Measurements from ENCODE around the gene FTCDNL1. TPM values are rescaled to one million over a fixed set of nuclear protein-coding genes. Genes with fewer than 3 reads are reported as not detected.

The FTCDNL1 gene
- total RNA-seq, 4 donors from 2014 or later: 6.2 to 20.9 (median 13.4) TPM

DNA sequence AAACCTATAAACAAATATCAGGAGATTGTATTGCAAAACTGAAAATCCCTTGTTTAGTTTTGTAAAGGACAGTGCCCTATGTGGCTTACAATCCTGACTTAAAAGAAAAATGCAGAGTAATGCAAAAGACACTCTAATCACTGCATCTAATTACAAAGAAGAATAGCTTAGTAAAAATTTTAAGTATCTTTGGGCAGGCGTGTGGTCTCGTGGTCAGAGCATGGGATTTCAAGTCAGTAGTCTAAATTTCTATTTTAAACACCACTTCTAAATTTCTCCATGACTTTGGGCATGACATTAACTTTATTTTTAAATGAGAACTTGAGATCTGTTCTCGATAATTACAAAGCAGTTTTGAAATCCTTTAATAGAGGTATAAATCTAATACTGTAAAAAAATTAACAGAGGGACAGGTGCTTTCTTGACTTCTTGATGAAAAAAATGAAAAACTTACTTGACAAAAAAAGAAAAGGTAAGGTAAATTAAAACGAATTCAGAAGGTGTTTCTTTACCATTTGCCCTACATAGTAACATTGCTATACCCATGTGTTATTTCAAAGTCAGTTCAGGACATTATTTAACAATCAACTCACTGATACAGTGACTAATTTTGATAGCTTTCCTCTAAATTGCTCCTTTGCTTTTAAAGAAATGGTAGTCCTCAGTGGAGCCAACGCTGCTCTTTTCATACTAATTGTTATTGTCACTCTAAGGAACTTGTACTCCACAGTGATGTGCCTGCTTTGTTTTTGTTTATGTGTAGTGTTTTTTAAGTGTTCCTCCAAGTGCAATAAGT lies 17.6 kb upstream of the FTCDNL1 start:
- TF ChIP-seq, protein P1, sequence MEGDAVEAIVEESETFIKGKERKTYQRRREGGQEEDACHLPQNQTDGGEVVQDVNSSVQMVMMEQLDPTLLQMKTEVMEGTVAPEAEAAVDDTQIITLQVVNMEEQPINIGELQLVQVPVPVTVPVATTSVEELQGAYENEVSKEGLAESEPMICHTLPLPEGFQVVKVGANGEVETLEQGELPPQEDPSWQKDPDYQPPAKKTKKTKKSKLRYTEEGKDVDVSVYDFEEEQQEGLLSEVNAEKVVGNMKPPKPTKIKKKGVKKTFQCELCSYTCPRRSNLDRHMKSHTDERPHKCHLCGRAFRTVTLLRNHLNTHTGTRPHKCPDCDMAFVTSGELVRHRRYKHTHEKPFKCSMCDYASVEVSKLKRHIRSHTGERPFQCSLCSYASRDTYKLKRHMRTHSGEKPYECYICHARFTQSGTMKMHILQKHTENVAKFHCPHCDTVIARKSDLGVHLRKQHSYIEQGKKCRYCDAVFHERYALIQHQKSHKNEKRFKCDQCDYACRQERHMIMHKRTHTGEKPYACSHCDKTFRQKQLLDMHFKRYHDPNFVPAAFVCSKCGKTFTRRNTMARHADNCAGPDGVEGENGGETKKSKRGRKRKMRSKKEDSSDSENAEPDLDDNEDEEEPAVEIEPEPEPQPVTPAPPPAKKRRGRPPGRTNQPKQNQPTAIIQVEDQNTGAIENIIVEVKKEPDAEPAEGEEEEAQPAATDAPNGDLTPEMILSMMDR (IDR thresholded peaks at IDR 0.05): no peak
- no peak for TF ChIP-seq POLR2A (IDR thresholded peaks at IDR 0.05)
- WGBS, 2 donors: 70 to 73% methylated on average over 5 of the region's 5 CpGs
- Histone ChIP-seq H3K27me3 (no peaks in the 10 kb centered on the region), H3K36me3 (no peaks in the 10 kb centered on the region), H3K4me3 (replicated peaks in 1 of 3) (no peak overlapping the region), H3K9me3 (no peaks in the 10 kb centered on the region), H3K27ac (no peak overlapping the region), H3K4me1 (no peaks in the 10 kb centered on the region)
- DNase-seq: no peak
- intact Hi-C loops (cut with DNase I): no loop called here

DNA sequence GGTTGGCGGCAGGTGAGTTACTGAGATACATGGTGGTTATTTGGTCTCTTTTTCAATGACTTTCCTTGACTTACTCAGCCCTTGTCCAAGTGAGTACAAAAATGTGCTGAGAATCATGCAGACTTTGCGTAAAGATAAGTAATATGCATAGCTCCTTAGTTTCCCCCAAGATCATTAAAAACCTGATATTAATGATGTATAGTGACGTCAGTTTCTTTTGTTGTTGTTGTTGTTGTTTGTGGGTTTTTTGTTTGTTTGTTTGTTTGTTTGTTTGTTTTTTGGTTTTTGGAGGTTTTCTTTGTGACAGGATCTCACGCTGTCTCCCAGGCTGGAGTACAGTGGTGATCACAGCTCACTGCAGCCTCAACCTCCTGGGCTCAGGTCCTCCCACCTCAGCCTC lies 14.9 kb upstream of the FTCDNL1 start:
- TF ChIP-seq, protein P1 (IDR thresholded peaks at IDR 0.05): no peak
- no peak for TF ChIP-seq POLR2A (IDR thresholded peaks at IDR 0.05)
- Histone ChIP-seq H3K4me3 (replicated peaks in 1 of 3) (no peak overlapping the region), H3K36me3 (no peaks in the 10 kb centered on the region), H3K27ac (no peak overlapping the region), H3K27me3 (no peaks in the 10 kb centered on the region), H3K9me3 (no peaks in the 10 kb centered on the region), H3K4me1 (no peaks in the 10 kb centered on the region)
- DNase-seq: no peak
- intact Hi-C loops (cut with DNase I): no loop called here
- 91 to 97% methylated on average over 4 of the region's 4 CpGs for WGBS, 2 donors

DNA sequence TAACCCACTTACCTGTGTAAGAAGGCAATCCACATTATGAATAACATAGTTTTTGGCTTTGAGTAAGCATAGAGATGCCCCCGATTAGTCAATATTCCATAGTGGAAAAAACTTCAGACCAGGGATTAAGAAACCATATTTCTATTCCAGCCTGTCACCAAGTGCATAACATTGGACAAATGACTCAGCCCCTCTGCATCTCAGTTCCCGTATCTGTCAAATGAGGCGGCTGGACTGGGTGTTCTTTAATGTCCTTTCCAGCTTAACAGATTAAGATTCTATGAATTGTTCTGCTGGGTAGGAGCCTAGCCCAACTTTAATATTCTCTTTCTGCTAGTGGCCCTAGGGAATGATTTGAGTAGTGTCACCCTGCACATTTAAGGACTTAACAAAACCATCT lies 11.8 kb upstream of the FTCDNL1 start:
- no peak for DNase-seq
- Histone ChIP-seq H3K36me3 (no peaks in the 10 kb centered on the region), H3K9me3 (no peaks in the 10 kb centered on the region), H3K27ac (no peak overlapping the region), H3K27me3 (no peaks in the 10 kb centered on the region), H3K4me1 (no peaks in the 10 kb centered on the region), H3K4me3 (replicated peaks in 1 of 3) (no peak overlapping the region)
- TF ChIP-seq, protein P1 (IDR thresholded peaks at IDR 0.05): no peak
- no peak for TF ChIP-seq POLR2A (IDR thresholded peaks at IDR 0.05)
- intact Hi-C loops (cut with DNase I): no loop called here
- WGBS, 2 donors: 80 to 85% methylated on average over 3 of the region's 3 CpGs

DNA sequence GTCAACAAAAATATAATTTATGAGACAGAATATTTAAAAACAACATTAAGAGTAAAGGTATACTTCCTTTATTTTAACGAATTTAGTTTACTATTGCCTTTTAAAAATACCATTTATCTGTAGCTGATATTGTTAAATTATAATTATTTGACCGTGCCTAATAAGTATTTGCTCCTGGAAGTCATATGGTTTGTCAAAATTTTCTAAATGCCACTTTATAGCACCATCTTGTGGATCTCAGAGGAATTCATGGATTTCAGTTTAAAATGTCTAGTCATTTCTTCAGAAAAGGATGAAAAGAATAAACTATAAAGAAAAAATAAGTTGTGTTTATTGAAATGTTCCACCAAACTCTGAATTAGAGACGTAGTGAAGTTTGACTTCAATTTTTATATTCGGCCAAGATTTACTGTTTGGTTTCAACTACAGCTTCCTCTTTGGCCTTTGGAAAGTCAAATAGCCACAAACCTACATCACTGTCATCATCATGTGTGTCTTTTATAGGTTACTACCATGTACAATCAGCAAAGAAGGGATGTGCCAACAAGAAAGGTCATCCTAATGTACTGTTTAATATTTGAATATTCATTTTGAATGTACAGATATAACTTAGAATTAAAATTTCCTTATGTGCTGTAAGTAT lies 10.3 kb upstream of the FTCDNL1 start:
- intact Hi-C loops (cut with DNase I): no loop called here
- H3K27ac ChIP-seq: no peak overlapping the region
- no peak for DNase-seq

More for the DNA sequence above, 10.3 kb upstream of the FTCDNL1 start:
- Histone ChIP-seq H3K36me3 (no peaks in the 10 kb centered on the region), H3K27me3 (no peaks in the 10 kb centered on the region), H3K4me3 (replicated peaks in 1 of 3) (no peak overlapping the region), H3K4me1 (no peaks in the 10 kb centered on the region), H3K9me3 (no peaks in the 10 kb centered on the region)
- TF ChIP-seq, protein P1 (IDR thresholded peaks at IDR 0.05): peak; percentile 22 to 78 (median 62)
- TF ChIP-seq POLR2A (IDR thresholded peaks at IDR 0.05): no peak
- WGBS, 2 donors: 4 to 9% methylated on average over 4 of the region's 4 CpGs

All from thyroid gland (tissue), 4 donors.